IMR-90 (cell line): Measurements from ENCODE around the gene SPACA5. TPM values are rescaled to one million over a fixed set of nuclear protein-coding genes. Genes with fewer than 3 reads are reported as not detected.

ENCODE experiments used
- ATAC-seq: fragments of 200-7000 bp; cut with Tn5 transposase; 2 replicates; pipeline ENCODE4 v1.9.1; 2020; ENCODE audit warnings: low read depth, mild to moderate bottlenecking, moderate library complexity
- BruUV-seq: library from RNA; stranded (reverse); fragments of 400-500 nt; replicated peaks from 2 replicates; lab custom pipeline; 2021; lab: Mats Ljungman, UMichigan
- CTCF ChIA-PET: fragments of 300-600 bp; formaldehyde crosslinking; extraction: SDS; loops from one replicate; lab custom pipeline; 2021; ENCODE audit warnings: antibody characterized with exemption; lab: Yijun Ruan, JAX
- POLR2A ChIA-PET: fragments of 300-600 bp; sonication (Branson Sonifier 250); formaldehyde crosslinking; loops from one replicate; lab custom pipeline; 2022; ENCODE audit warnings: antibody characterized with exemption; ENCODE audit not compliant: unreplicated experiment; lab: Charles Lee
- DNase-seq: peaks from one replicate; pipeline ENCODE4 v3.0.0; 2013
- H2AFZ ChIP-seq: replicated peaks from 2 replicates; pipeline ENCODE3; 2013; ENCODE audit warnings: low read length, mild to moderate bottlenecking; ENCODE audit not compliant: poor library complexity
- H2AK5ac ChIP-seq: 2 replicates; pipeline ENCODE4 v1.6.1; 2013; ENCODE audit warnings: low read depth, low read length, inconsistent platforms
- H2AK9ac ChIP-seq: replicated peaks from 2 replicates; pipeline ENCODE3; 2013; ENCODE audit warnings: mild to moderate bottlenecking, low read depth, low read length, moderate library complexity; ENCODE audit not compliant: poor library complexity
- H2BK120ac ChIP-seq: 2 replicates; pipeline ENCODE4 v1.6.1; 2013; ENCODE audit warnings: low read depth, low read length, inconsistent platforms
- H2BK15ac ChIP-seq: 3 replicates; pipeline ENCODE4 v1.6.1; 2013; ENCODE audit warnings: low read depth, low read length, inconsistent platforms
- H2BK20ac ChIP-seq: 2 replicates; pipeline ENCODE4 v1.6.1; 2013; ENCODE audit warnings: low read depth, mild to moderate bottlenecking, inconsistent platforms, low read length, moderate library complexity
- H2BK5ac ChIP-seq: 2 replicates; pipeline ENCODE4 v1.6.1; 2013; ENCODE audit warnings: mild to moderate bottlenecking, low read depth, low read length, inconsistent platforms; ENCODE audit not compliant: poor library complexity, severe bottlenecking
- H3K14ac ChIP-seq: replicated peaks from 2 replicates; pipeline ENCODE4 v1.6.1; 2013; ENCODE audit warnings: low read depth, low read length, inconsistent platforms
- H3K18ac ChIP-seq: 2 replicates; pipeline ENCODE4 v1.6.1; 2013; ENCODE audit warnings: low read depth, low read length, control low read depth
- H3K23ac ChIP-seq: 2 replicates; pipeline ENCODE4 v1.6.1; 2013; ENCODE audit warnings: low read depth, low read length, inconsistent platforms
- H3K27ac ChIP-seq: 2 replicates; pipeline ENCODE4 v1.5.1; 2013; ENCODE audit warnings: mild to moderate bottlenecking, control low read depth, low read length; ENCODE audit not compliant: insufficient read depth
- H3K27me3 ChIP-seq: 2 replicates; pipeline ENCODE4 v1.6.1; 2013; ENCODE audit warnings: low read length; ENCODE audit not compliant: control insufficient read depth, insufficient read depth
- H3K36me3 ChIP-seq: 2 replicates; pipeline ENCODE4 v1.6.1; 2013; ENCODE audit warnings: low read length, mixed read lengths; ENCODE audit not compliant: control insufficient read depth, insufficient read depth
- H3K4ac ChIP-seq: 2 replicates; pipeline ENCODE4 v1.6.1; 2013; ENCODE audit warnings: low read depth, low read length, inconsistent platforms
- H3K4me1 ChIP-seq: 2 replicates; pipeline ENCODE4 v1.6.1; 2013; ENCODE audit warnings: low read length, mixed read lengths; ENCODE audit not compliant: control insufficient read depth, insufficient read depth
- H3K4me2 ChIP-seq: 2 replicates; pipeline ENCODE4 v1.6.1; 2013; ENCODE audit warnings: low read depth, mild to moderate bottlenecking, control low read depth, low read length, moderate library complexity
- H3K4me3 ChIP-seq: 2 replicates; pipeline ENCODE4 v1.5.1; 2013; ENCODE audit warnings: low read depth, mild to moderate bottlenecking, control low read depth, low read length, moderate library complexity; ENCODE audit not compliant: insufficient read depth
- H3K56ac ChIP-seq: 2 replicates; pipeline ENCODE4 v1.6.1; 2013; ENCODE audit warnings: low read length, inconsistent platforms; ENCODE audit not compliant: insufficient read depth; ENCODE audit errors: extremely low read depth
- H3K79me1 ChIP-seq, 2 experiments: 2 replicates each; pipeline ENCODE4 v1.6.1; 2013; ENCODE audit warnings: low read length in 2 of 2, inconsistent platforms in 1 of 2, low read depth in 1 of 2
- H3K9ac ChIP-seq: 2 replicates; pipeline ENCODE4 v1.6.1; 2013; ENCODE audit warnings: low read depth, low read length, control low read depth
- H3K9me1 ChIP-seq: 2 replicates; pipeline ENCODE4 v1.6.1; 2013; ENCODE audit warnings: low read length, inconsistent platforms; ENCODE audit not compliant: insufficient read depth
- H3K9me3 ChIP-seq: 2 replicates; pipeline ENCODE4 v1.6.1; 2013; ENCODE audit warnings: low read length; ENCODE audit not compliant: control insufficient read depth, insufficient read depth
- H4K20me1 ChIP-seq: 2 replicates; pipeline ENCODE4 v1.6.1; 2013; ENCODE audit warnings: low read length, inconsistent platforms; ENCODE audit not compliant: insufficient read depth
- H4K5ac ChIP-seq: 2 replicates; pipeline ENCODE4 v1.6.1; 2013; ENCODE audit warnings: mild to moderate bottlenecking, low read depth, low read length, control low read depth
- H4K8ac ChIP-seq, 2 experiments: 2 replicates each; pipeline ENCODE4 v1.6.1; 2013; ENCODE audit warnings: low read depth in 2 of 2, low read length in 2 of 2, control low read depth in 1 of 2, inconsistent platforms in 1 of 2
- H4K91ac ChIP-seq: 2 replicates; pipeline ENCODE4 v1.6.1; 2013; ENCODE audit warnings: low read depth, low read length, inconsistent platforms; ENCODE audit not compliant: insufficient read depth
- FOS ChIP-seq: fragments of 150-350 bp; IDR thresholded peaks from 2 replicates; pipeline ENCODE4 v1.6.1; 2016; ENCODE audit warnings: low read depth, low read length
- MXI1 ChIP-seq: IDR thresholded peaks from 2 replicates; pipeline ENCODE4 v1.6.1; 2012; ENCODE audit warnings: low read depth, mild to moderate bottlenecking, low read length, moderate library complexity, borderline replicate concordance
- NFE2L2 ChIP-seq: fragments of 150-350 bp; IDR thresholded peaks from 2 replicates; pipeline ENCODE4 v1.6.1; 2016; ENCODE audit warnings: low read depth, mild to moderate bottlenecking, low read length
- RFX5 ChIP-seq: IDR thresholded peaks from 2 replicates; pipeline ENCODE4 v1.8.0; 2012; ENCODE audit warnings: low read depth, mild to moderate bottlenecking, low read length, moderate library complexity
- WGBS, 2 experiments: methylation state at CpG; one replicate each; pipeline versions ENCODE4 v1.1.5 to v1.1.7; 2013; ENCODE audit warnings: missing lambda C conversion rate in 2 of 2; ENCODE audit not compliant: insufficient read length in 1 of 2; ENCODE audit errors: extremely low coverage in 2 of 2; 5-methylcytosine and 5-hydroxymethylcytosine counted together
- dilution Hi-C: fragments of 300-500 bp; cut with HindIII; formaldehyde crosslinking; loops from one replicate; pipeline ENCODE4 v1.14.3; 2018; ENCODE audit warnings: low sequenced_read_pairs; ENCODE audit not compliant: unreplicated experiment
- in situ Hi-C: fragments of 300-500 bp; cut with MboI; formaldehyde crosslinking; loops from 3 replicates; pipeline ENCODE4 v1.14.3; 2019; ENCODE audit warnings: low sequenced_read_pairs, inconsistent platforms, mixed read lengths
- intact Hi-C: fragments of 100-400 bp; cut with micrococcal nuclease; formaldehyde crosslinking; loops from 2 replicates; pipeline ENCODE4 v1.10.0; 2022
- polyA plus RNA-seq, 3 experiments: library from polyadenylated mRNA; depleted of rRNA; stranded (reverse); fragments of >200 nt; gene quantifications; 2 replicates each; pipeline ENCODE4 v1.2.3, GENCODE V29; 2012; ENCODE audit warnings: low replicate concordance in 1 of 3
- total RNA-seq: library from RNA; depleted of rRNA; stranded (reverse); fragments of >200 nt; gene quantifications from 2 replicates; pipeline ENCODE4 v1.2.3, GENCODE V29; 2012

Gene SPACA5
- total and polyA plus RNA-seq, 2 of the 4 experiments (the other 2 are of a cell fraction) = not detected

- Histone ChIP-seq H2BK5ac (no peak overlapping the region), H3K4me2 (no peak overlapping the region), H2BK120ac (no peak overlapping the region), H4K91ac (no peak overlapping the region), H4K8ac (no peak overlapping the region), H2BK15ac (no peak overlapping the region), H3K27ac (no peak overlapping the region), H4K20me1 (no peaks in the 10 kb centered on the region), H3K56ac (no peak overlapping the region), H2BK20ac (no peak overlapping the region), H3K4me3 (no peak overlapping the region), H3K36me3 (peaks cover 6% of the 10 kb centered on the region; the same call in 1 of the 2 replicates), H3K79me1 (no peaks in the 10 kb centered on the region), H3K4me1 (no peaks in the 10 kb centered on the region), H3K23ac (no peak overlapping the region), H3K14ac (no peak overlapping the region), H2AFZ (no peak overlapping the region), H4K5ac (no peak overlapping the region), H3K9me1 (no peaks in the 10 kb centered on the region), H2AK5ac (no peak overlapping the region), H3K18ac (no peak overlapping the region), H3K9me3 (peaks cover 59% of the 10 kb centered on the region), H2AK9ac (no peak overlapping the region), H3K9ac (no peak overlapping the region), H3K4ac (no peak overlapping the region), H3K27me3 (no peaks in the 10 kb centered on the region)
- dilution Hi-C loops (no loop called here), intact Hi-C loops (no loop called here), in situ Hi-C loops (no loop called here)
- ATAC-seq (no peak), DNase-seq (no peak)
- BruUV-seq = no TSS peak
- TF ChIP-seq NFE2L2 (no peak), MXI1 (no peak), FOS (no peak), RFX5 (no peak)
- WGBS, 2 experiments = 63% methylated on average over 2 of the region's 3 CpGs; no CpG with 5 or more reads in 1 of the 2 experiments
- ChIA-PET POLR2A (no interaction called here), CTCF (no interaction called here)
These were observed 33.6 kb upstream of the SPACA5 start for GRCh38 chrX:47973235-47973634.
